WTC11 (cell line): ENCODE results near the gene QRICH2. TPM values are rescaled to one million over a fixed set of nuclear protein-coding genes. Genes with fewer than 3 reads are reported as not detected.

Experiments
- ATAC-seq: fragments of 200-7000 bp; cut with Tn5 transposase; 2 replicates; pipeline ENCODE4 v1.10.0; 2021; ENCODE audit warnings: mild to moderate bottlenecking, moderate library complexity
- CTCF ChIA-PET: fragments of 300-600 bp; sonication (Branson Sonifier 250); formaldehyde crosslinking; loops from one replicate; lab custom pipeline; 2021; ENCODE audit warnings: antibody characterized with exemption; lab: Charles Lee
- POLR2A ChIA-PET: fragments of 350-600 bp; sonication (Branson Sonifier 250); formaldehyde crosslinking; loops from one replicate; lab custom pipeline; 2021; ENCODE audit warnings: antibody characterized with exemption; lab: Charles Lee
- DNase-seq: peaks from one replicate; pipeline ENCODE4 v3.0.0; 2021; ENCODE audit warnings: low spot score
- H3K27ac Mint-ChIP-seq: 2 replicates; pipeline ENCODE4 v1.8.0; 2021; ENCODE audit warnings: mixed read lengths
- H3K27me3 Mint-ChIP-seq: 2 replicates; pipeline ENCODE4 v1.8.0; 2021; ENCODE audit warnings: low read depth, mild to moderate bottlenecking, moderate library complexity, mixed read lengths
- H3K36me3 Mint-ChIP-seq: 2 replicates; pipeline ENCODE4 v1.8.0; 2021; ENCODE audit warnings: mixed read lengths
- H3K4me1 Mint-ChIP-seq: 2 replicates; pipeline ENCODE4 v1.8.0; 2022; ENCODE audit warnings: mixed read lengths
- H3K4me3 Mint-ChIP-seq: 2 replicates; pipeline ENCODE4 v1.8.0; 2021; ENCODE audit warnings: mild to moderate bottlenecking, moderate library complexity, mixed read lengths
- H3K9me3 Mint-ChIP-seq: 2 replicates; pipeline ENCODE4 v1.8.0; 2021; ENCODE audit warnings: mixed read lengths
- CREB1 ChIP-seq: sonication (generic); formaldehyde crosslinking; IDR thresholded peaks from 2 replicates; pipeline ENCODE4 v1.8.0; 2023; ENCODE audit warnings: mild to moderate bottlenecking, missing genetic modification reagents
- CREM ChIP-seq: sonication (generic); formaldehyde crosslinking; IDR thresholded peaks from 2 replicates; pipeline ENCODE4 v1.8.1; 2022; ENCODE audit warnings: mild to moderate bottlenecking, missing genetic modification reagents, moderate library complexity
- ELF4 ChIP-seq: sonication (generic); formaldehyde crosslinking; IDR thresholded peaks from 2 replicates; pipeline ENCODE4 v1.8.1; 2022; ENCODE audit warnings: low read depth, mild to moderate bottlenecking, moderate library complexity, missing genetic modification reagents
- EMX1 ChIP-seq: fragments of 250-450 bp; sonication (Bioruptor Pico); IDR thresholded peaks from 2 replicates; pipeline ENCODE4 v1.8.0; 2021; ENCODE audit warnings: mild to moderate bottlenecking
- ESRRA ChIP-seq: sonication (generic); formaldehyde crosslinking; IDR thresholded peaks from 2 replicates; pipeline ENCODE4 v1.8.1; 2022; ENCODE audit warnings: mild to moderate bottlenecking, missing genetic modification reagents, borderline replicate concordance
- ETV6 ChIP-seq: sonication (generic); formaldehyde crosslinking; IDR thresholded peaks from 2 replicates; pipeline ENCODE4 v1.8.1; 2022; ENCODE audit warnings: mild to moderate bottlenecking, missing genetic modification reagents
- GRHL2 ChIP-seq: fragments of 250-450 bp; sonication (Bioruptor Pico); IDR thresholded peaks from 2 replicates; pipeline ENCODE4 v1.8.0; 2022; ENCODE audit warnings: mild to moderate bottlenecking, moderate library complexity; ENCODE audit not compliant: insufficient replicate concordance, severe bottlenecking
- IRF2 ChIP-seq: sonication (generic); formaldehyde crosslinking; IDR thresholded peaks from 2 replicates; pipeline ENCODE4 v1.8.0; 2022; ENCODE audit warnings: low read depth, missing genetic modification reagents, borderline replicate concordance
- RORB ChIP-seq: fragments of 250-450 bp; sonication (Bioruptor Pico); IDR thresholded peaks from 2 replicates; pipeline ENCODE4 v1.9.0; 2021; ENCODE audit warnings: mild to moderate bottlenecking
- SMAD3 ChIP-seq: sonication (generic); formaldehyde crosslinking; IDR thresholded peaks from 2 replicates; pipeline ENCODE4 v1.8.0; 2022; ENCODE audit warnings: missing genetic modification reagents, mild to moderate bottlenecking, borderline replicate concordance
- ZNF416 ChIP-seq: fragments of 250-450 bp; sonication (Bioruptor Pico); IDR thresholded peaks from 2 replicates; pipeline ENCODE4 v1.9.0; 2021; ENCODE audit warnings: mild to moderate bottlenecking, inconsistent platforms
- ZNF423 ChIP-seq: fragments of 250-450 bp; sonication (Bioruptor Pico); IDR thresholded peaks from 2 replicates; pipeline ENCODE4 v2.1.2; 2022; ENCODE audit warnings: mild to moderate bottlenecking, moderate library complexity
- total RNA-seq: library from RNA; stranded (reverse); gene quantifications from 3 replicates; pipeline ENCODE4 v1.2.3, GENCODE V29; 2021
- TF ChIP-seq, protein P1 (sequence below): sonication (generic); formaldehyde crosslinking; IDR thresholded peaks from 2 replicates; pipeline ENCODE4 v1.8.0; 2023; ENCODE audit warnings: mild to moderate bottlenecking, missing genetic modification reagents
- TF ChIP-seq, protein P2 (sequence below): sonication (generic); formaldehyde crosslinking; IDR thresholded peaks from 2 replicates; pipeline ENCODE4 v1.8.1; 2023; ENCODE audit warnings: mild to moderate bottlenecking, missing genetic modification reagents
- TF ChIP-seq, protein P3 (sequence below): sonication (generic); formaldehyde crosslinking; IDR thresholded peaks from 2 replicates; pipeline ENCODE4 v1.8.1; 2023; ENCODE audit warnings: mild to moderate bottlenecking, missing genetic modification reagents
- TF ChIP-seq, protein P4 (sequence below): sonication (generic); formaldehyde crosslinking; conservative IDR thresholded peaks from 2 replicates; pipeline ENCODE4 v1.8.1; 2022; ENCODE audit warnings: mild to moderate bottlenecking, missing genetic modification reagents
- TF ChIP-seq, protein P5 (sequence below): fragments of 250-450 bp; sonication (Bioruptor Pico); IDR thresholded peaks from 2 replicates; pipeline ENCODE4 v1.8.0; 2021; ENCODE audit warnings: mild to moderate bottlenecking
- TF ChIP-seq, protein P6 (sequence below): sonication (generic); formaldehyde crosslinking; IDR thresholded peaks from 2 replicates; pipeline ENCODE4 v1.8.0; 2022; ENCODE audit warnings: mild to moderate bottlenecking, missing genetic modification reagents

Gene QRICH2
- total RNA-seq, 1 experiment from 2014 or later: 1.5 TPM

DNA sequence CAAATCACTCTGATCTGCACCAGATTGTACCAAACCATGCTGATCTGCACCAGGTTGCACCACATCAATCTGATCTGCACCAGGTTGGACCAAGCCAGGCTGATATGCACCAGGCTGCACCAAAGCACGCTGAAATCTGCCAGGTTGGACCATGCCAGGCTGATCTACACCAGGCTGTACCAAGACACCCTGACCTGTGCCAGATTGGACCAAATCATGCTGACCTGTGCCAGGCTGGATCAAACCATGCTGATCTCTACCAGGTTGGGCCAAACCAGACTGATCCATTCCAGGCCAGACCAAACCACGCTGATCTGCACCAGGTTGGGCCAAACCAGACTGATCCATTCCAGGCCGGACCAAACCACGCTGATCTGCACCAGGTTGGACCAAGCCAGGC is 15.5 kb downstream of the QRICH2 start (continued):
- TF ChIP-seq, protein P1, sequence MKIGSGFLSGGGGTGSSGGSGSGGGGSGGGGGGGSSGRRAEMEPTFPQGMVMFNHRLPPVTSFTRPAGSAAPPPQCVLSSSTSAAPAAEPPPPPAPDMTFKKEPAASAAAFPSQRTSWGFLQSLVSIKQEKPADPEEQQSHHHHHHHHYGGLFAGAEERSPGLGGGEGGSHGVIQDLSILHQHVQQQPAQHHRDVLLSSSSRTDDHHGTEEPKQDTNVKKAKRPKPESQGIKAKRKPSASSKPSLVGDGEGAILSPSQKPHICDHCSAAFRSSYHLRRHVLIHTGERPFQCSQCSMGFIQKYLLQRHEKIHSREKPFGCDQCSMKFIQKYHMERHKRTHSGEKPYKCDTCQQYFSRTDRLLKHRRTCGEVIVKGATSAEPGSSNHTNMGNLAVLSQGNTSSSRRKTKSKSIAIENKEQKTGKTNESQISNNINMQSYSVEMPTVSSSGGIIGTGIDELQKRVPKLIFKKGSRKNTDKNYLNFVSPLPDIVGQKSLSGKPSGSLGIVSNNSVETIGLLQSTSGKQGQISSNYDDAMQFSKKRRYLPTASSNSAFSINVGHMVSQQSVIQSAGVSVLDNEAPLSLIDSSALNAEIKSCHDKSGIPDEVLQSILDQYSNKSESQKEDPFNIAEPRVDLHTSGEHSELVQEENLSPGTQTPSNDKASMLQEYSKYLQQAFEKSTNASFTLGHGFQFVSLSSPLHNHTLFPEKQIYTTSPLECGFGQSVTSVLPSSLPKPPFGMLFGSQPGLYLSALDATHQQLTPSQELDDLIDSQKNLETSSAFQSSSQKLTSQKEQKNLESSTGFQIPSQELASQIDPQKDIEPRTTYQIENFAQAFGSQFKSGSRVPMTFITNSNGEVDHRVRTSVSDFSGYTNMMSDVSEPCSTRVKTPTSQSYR: no peak

DNA sequence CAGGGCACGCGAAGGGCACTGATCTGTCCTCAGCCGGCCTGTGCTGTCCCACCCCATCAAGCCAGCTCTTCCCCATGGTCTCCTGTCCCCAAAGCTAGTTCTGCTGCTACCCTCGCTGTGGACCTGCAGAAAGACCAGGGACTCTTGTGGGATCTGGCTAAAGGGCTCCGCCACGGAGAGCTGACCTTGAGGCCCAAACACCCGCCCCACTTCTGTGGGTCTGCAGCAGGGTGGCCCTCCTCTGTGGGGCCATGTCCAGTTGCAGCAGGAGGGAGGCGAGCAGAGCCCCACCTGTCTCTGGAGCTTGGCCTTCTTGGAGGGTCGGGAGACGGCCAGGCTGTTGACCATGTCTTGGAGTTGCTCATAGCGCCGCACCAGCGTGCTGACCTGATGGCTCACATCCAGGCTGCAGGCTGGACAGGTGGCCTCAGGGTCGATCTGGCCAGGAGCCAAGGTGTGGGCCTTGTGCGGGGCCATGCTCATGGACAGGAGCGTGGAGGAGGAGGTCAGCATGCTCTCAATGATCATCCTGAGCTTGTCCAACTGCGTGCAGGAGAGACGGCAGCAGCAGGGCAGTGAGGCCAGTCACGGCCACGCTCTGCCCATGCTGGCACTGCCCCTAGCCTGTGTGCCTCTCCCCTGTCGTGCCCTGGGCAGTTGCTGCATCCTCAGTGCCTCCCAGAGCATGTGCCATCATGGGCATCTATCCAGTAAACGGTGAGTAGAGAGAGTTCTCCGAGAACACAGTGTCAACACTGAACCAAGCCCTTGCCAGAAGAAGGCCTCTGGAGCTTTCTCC is 26.3 kb downstream of the QRICH2 start:
- H3K36me3 Mint-ChIP-seq: no peaks in the 10 kb centered on the region
- POLR2A ChIA-PET: interaction anchor here (0.6 kb wide), 1 partner anchor 141 kb away, joined by 3 read pairs; the partner anchor contains the start of gene FOXJ1

More for the DNA sequence above, 26.3 kb downstream of the QRICH2 start:
- no peak for TF ChIP-seq GRHL2
- TF ChIP-seq, protein P2, sequence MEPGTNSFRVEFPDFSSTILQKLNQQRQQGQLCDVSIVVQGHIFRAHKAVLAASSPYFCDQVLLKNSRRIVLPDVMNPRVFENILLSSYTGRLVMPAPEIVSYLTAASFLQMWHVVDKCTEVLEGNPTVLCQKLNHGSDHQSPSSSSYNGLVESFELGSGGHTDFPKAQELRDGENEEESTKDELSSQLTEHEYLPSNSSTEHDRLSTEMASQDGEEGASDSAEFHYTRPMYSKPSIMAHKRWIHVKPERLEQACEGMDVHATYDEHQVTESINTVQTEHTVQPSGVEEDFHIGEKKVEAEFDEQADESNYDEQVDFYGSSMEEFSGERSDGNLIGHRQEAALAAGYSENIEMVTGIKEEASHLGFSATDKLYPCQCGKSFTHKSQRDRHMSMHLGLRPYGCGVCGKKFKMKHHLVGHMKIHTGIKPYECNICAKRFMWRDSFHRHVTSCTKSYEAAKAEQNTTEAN (CRISPR knock-in tag): no peak
- TF ChIP-seq, protein P3, sequence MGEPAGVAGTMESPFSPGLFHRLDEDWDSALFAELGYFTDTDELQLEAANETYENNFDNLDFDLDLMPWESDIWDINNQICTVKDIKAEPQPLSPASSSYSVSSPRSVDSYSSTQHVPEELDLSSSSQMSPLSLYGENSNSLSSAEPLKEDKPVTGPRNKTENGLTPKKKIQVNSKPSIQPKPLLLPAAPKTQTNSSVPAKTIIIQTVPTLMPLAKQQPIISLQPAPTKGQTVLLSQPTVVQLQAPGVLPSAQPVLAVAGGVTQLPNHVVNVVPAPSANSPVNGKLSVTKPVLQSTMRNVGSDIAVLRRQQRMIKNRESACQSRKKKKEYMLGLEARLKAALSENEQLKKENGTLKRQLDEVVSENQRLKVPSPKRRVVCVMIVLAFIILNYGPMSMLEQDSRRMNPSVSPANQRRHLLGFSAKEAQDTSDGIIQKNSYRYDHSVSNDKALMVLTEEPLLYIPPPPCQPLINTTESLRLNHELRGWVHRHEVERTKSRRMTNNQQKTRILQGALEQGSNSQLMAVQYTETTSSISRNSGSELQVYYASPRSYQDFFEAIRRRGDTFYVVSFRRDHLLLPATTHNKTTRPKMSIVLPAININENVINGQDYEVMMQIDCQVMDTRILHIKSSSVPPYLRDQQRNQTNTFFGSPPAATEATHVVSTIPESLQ (CRISPR knock-in tag): no peak
- TF ChIP-seq RORB (CRISPR knock-in tag): no peak
- TF ChIP-seq ZNF416 (CRISPR knock-in tag): no peak
- TF ChIP-seq ETV6 (CRISPR knock-in tag): no peak
- TF ChIP-seq, protein P4, sequence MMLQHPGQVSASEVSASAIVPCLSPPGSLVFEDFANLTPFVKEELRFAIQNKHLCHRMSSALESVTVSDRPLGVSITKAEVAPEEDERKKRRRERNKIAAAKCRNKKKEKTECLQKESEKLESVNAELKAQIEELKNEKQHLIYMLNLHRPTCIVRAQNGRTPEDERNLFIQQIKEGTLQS (CRISPR knock-in tag): no peak
- TF ChIP-seq ZNF423: no peak
- TF ChIP-seq, protein P5, sequence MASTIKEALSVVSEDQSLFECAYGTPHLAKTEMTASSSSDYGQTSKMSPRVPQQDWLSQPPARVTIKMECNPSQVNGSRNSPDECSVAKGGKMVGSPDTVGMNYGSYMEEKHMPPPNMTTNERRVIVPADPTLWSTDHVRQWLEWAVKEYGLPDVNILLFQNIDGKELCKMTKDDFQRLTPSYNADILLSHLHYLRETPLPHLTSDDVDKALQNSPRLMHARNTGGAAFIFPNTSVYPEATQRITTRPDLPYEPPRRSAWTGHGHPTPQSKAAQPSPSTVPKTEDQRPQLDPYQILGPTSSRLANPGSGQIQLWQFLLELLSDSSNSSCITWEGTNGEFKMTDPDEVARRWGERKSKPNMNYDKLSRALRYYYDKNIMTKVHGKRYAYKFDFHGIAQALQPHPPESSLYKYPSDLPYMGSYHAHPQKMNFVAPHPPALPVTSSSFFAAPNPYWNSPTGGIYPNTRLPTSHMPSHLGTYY (CRISPR knock-in tag): no peak
- TF ChIP-seq SMAD3 (CRISPR knock-in tag): no peak
- no peak for TF ChIP-seq CREB1 (CRISPR knock-in tag)
- TF ChIP-seq CREM: no peak
- TF ChIP-seq EMX1 (CRISPR knock-in tag): no peak
- TF ChIP-seq ELF4 (CRISPR knock-in tag): no peak
- no peak for TF ChIP-seq IRF2 (CRISPR knock-in tag)
- no peak for TF ChIP-seq ESRRA (CRISPR knock-in tag)
- TF ChIP-seq, protein P6, sequence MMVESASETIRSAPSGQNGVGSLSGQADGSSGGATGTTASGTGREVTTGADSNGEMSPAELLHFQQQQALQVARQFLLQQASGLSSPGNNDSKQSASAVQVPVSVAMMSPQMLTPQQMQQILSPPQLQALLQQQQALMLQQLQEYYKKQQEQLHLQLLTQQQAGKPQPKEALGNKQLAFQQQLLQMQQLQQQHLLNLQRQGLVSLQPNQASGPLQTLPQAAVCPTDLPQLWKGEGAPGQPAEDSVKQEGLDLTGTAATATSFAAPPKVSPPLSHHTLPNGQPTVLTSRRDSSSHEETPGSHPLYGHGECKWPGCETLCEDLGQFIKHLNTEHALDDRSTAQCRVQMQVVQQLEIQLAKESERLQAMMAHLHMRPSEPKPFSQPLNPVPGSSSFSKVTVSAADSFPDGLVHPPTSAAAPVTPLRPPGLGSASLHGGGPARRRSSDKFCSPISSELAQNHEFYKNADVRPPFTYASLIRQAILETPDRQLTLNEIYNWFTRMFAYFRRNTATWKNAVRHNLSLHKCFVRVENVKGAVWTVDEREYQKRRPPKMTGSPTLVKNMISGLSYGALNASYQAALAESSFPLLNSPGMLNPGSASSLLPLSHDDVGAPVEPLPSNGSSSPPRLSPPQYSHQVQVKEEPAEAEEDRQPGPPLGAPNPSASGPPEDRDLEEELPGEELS (CRISPR knock-in tag): no peak
- Mint-ChIP-seq H3K27ac (no peak overlapping the region), H3K4me3 (no peak overlapping the region), H3K27me3 (no peaks in the 10 kb centered on the region), H3K4me1 (no peaks in the 10 kb centered on the region), H3K9me3 (no peaks in the 10 kb centered on the region)
- CTCF ChIA-PET: interaction anchor here (0.6 to 4.9 kb wide), 9 partner anchors 13 to 267 kb away, joined by 3 to 120 read pairs (median 21); partner anchors contain the start of gene UBALD2
- no peak for ATAC-seq
- DNase-seq: no peak
